Right lobe of liver (tissue), 6 donors: ENCODE results near the gene VPS35. TPM values are rescaled to one million over a fixed set of nuclear protein-coding genes. Genes with fewer than 3 reads are reported as not detected.

ENCODE experiments used
- ATAC-seq, 4 donors: fragments of 200-7000 bp; cut with Tn5 transposase; one replicate each; pipeline ENCODE4 v1.9.1; 2020; ENCODE audit warnings: mild to moderate bottlenecking in 4 of 4, moderate library complexity in 4 of 4
- DNase-seq, 3 donors: peaks; one replicate each; pipeline ENCODE4 v3.0.0-alpha.2; 2020
- H3K27ac ChIP-seq, 3 donors: fragments of 200-600 bp; one replicate each; pipeline ENCODE4 v1.8.0; 2022
- H3K27me3 ChIP-seq, 2 donors: fragments of 200-600 bp; one replicate each; pipeline ENCODE4 v1.8.0; 2022
- H3K36me3 ChIP-seq, 4 donors: fragments of 200-600 bp; sonication (generic) in 1 of 4; one replicate each; pipeline versions ENCODE4 v1.5.1 to v1.8.0; 2017 to 2022; ENCODE audit warnings: control low read depth in 1 of 4
- H3K4me1 ChIP-seq, 4 donors: fragments of 200-600 bp; sonication (generic) in 1 of 4; one replicate each; pipeline versions ENCODE4 v1.5.1 to v1.8.0; 2017 to 2022; ENCODE audit warnings: control low read depth in 1 of 4
- H3K4me3 ChIP-seq, 3 donors: fragments of 200-600 bp; one replicate each; pipeline ENCODE4 v1.8.0; 2022
- H3K9me3 ChIP-seq, 4 donors: fragments of 200-600 bp; sonication (generic) in 1 of 4; one replicate each; pipeline versions ENCODE4 v1.5.1 to v1.8.0; 2017 to 2022; ENCODE audit warnings: control low read depth in 1 of 4
- CTCF ChIP-seq, 4 donors: fragments of 200-600 bp in 3 of 4; fragments of 450-650 bp in 1 of 4; IDR thresholded peaks; one replicate each; pipeline versions ENCODE4 v1.5.1 to v1.8.0; 2016 to 2022; ENCODE audit warnings: antibody characterized with exemption in 4 of 4, mild to moderate bottlenecking in 2 of 4
- POLR2A ChIP-seq: fragments of 450-650 bp; IDR thresholded peaks from one replicate; pipeline ENCODE4 v1.6.1; 2017; ENCODE audit warnings: antibody characterized with exemption, mild to moderate bottlenecking
- WGBS: methylation state at CpG from one replicate; pipeline ENCODE4 v1.1.6; 2018; ENCODE audit warnings: low coverage, low lambda C conversion rate; ENCODE audit not compliant: insufficient coverage; ENCODE audit errors: missing lambda C conversion rate; 5-methylcytosine and 5-hydroxymethylcytosine counted together
- intact Hi-C, 2 donors: fragments of 100-400 bp; cut with DNase I; formaldehyde crosslinking; loops; one replicate each; pipeline versions ENCODE4 v1.11.2 to v1.14.1; 2022
- total RNA-seq, 6 experiments: library from RNA; depleted of rRNA in 2 of 6; stranded (reverse); fragments of >200 nt in 2 of 6; fragmentation: NEBNext Ultra II Directional in 3 of 6; extraction: Animal tissue kit (Norgen Biotek cat#: 25700) in 3 of 6; gene quantifications; one replicate each; pipeline versions ENCODE4 v1.1.0 to v1.2.4, GENCODE V29; 2016 to 2023
- donor health status: DM: no; HTN: yes; CAD: no.
- donor health status: DM: no; HTN: no; CAD: no.
- donor health status: DM: no; HTN: no; CAD: no.
- donor health status: DM: no; HTN: yes; CAD: no.
- donor health status: DM: no; HTN: yes; CAD: no.

VPS35 gene
- total RNA-seq, 6 experiments from 2014 or later: 18.0 to 36.5 (median 28.9) TPM

DNA sequence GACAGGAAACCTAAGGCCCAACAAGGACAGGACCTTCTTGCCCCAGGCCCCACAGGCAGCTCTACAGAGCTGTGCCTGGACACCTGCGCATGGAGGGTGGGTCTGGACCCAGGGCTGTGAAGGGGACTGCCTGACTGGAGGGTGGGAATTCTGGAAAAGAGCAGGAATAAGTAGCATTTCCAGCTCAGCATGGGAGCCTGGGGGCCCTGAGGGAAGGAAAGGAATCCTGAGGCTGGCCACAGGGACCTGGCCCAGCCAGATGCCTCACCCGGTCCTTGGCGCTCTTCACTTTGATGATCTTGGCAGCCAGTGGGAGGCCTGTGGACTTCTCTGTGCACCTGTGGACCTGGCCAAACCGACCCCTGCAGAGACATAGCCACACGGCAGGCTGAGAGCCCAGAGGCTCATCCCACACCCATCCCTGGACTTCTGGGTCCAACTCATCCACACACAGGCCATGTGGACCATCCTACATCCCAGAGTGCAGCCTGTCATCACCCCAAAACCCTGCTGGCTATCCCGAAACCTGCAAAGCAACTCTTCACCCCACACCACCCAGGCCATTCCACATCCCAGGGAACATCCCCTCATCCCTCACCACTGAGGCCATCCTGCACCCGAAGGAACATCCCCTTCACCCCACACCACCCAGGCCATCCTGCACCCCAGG lies 40.5 kb upstream of the VPS35 start:
- Histone ChIP-seq H3K36me3 (no peaks in the 10 kb centered on the region), H3K4me1 (no peaks in the 10 kb centered on the region), H3K27me3 (no peaks in the 10 kb centered on the region), H3K4me3 (no peak overlapping the region), H3K27ac (no peak overlapping the region), H3K9me3 (no peaks in the 10 kb centered on the region)
- intact Hi-C loops: no loop called here
- no peak for DNase-seq
- 88% methylated on average over 2 of the region's 7 CpGs for WGBS
- TF ChIP-seq CTCF (IDR thresholded peaks at IDR 0.05) (no peak), POLR2A (no peak)
- peak in 1 of 4 donors; percentile 25 for ATAC-seq

GRCh38 chr16:46728806-46729205 lies 39.8 kb upstream of the VPS35 start:
- Histone ChIP-seq H3K27ac (no peak overlapping the region), H3K9me3 (no peaks in the 10 kb centered on the region), H3K36me3 (no peaks in the 10 kb centered on the region), H3K4me3 (no peak overlapping the region), H3K27me3 (no peaks in the 10 kb centered on the region), H3K4me1 (peaks cover 0 to 3% (median 0%) of the 10 kb centered on the region in 4 donors)
- TF ChIP-seq CTCF (IDR thresholded peaks at IDR 0.05): no peak
- no peak for TF ChIP-seq POLR2A
- intact Hi-C loops: no loop called here
- 83% methylated on average over 7 of the region's 14 CpGs for WGBS
- peak in 1 of 3 donors; percentile 26 for DNase-seq
- no peak for ATAC-seq

GRCh38 chr16:46727630-46728029 lies 38.7 kb upstream of the VPS35 start:
- intact Hi-C loops: no loop called here

DNA sequence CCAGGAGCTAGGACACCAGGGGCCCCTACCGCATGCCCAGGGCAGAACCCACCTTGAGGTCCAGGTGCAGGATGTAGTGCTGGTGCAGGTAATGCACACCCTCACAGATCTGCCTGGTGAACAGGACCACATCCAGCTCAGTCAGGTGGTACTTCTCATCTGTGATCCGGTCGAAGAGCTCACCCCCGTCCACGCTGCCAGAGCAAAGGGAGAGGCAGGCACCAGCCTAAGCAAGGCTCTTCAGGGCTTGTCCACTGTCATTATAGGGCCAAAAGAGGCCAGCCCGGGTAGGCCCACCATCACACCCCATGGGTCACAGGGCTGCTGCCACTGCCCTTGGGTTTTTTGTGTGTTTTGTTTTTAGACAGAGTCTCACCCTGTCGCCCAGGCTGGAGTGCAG lies 38.2 kb upstream of the VPS35 start:
- no peaks in the 10 kb centered on the region for H3K36me3 ChIP-seq
- DNase-seq (no peak), ATAC-seq (no peak)
- peaks cover 0 to 3% (median 0%) of the 10 kb centered on the region in 4 donors for H3K4me1 ChIP-seq
- no peak overlapping the region for H3K4me3 ChIP-seq
- H3K27me3 ChIP-seq: no peaks in the 10 kb centered on the region
- no peak for TF ChIP-seq POLR2A
- TF ChIP-seq CTCF (IDR thresholded peaks at IDR 0.05): no peak
- intact Hi-C loops: no loop called here
- no peaks in the 10 kb centered on the region for H3K9me3 ChIP-seq
- 80% methylated on average over 1 of the region's 7 CpGs for WGBS
- H3K27ac ChIP-seq: no peak overlapping the region

More at GRCh38 chr16:46727630-46728029, 38.7 kb upstream of the VPS35 start:
- TF ChIP-seq POLR2A (no peak), CTCF (IDR thresholded peaks at IDR 0.05) (no peak)
- 94% methylated on average over 7 of the region's 9 CpGs for WGBS
- no peak for DNase-seq
- Histone ChIP-seq H3K9me3 (no peaks in the 10 kb centered on the region), H3K36me3 (no peaks in the 10 kb centered on the region), H3K27me3 (no peaks in the 10 kb centered on the region), H3K4me1 (peaks cover 0 to 3% (median 0%) of the 10 kb centered on the region in 4 donors), H3K27ac (no peak overlapping the region), H3K4me3 (no peak overlapping the region)
- ATAC-seq: no peak
